WI38 (cell line): ENCODE data around the gene CIB1.
"Not testable (repeated sequence)": the region's sequence is repeated elsewhere in the genome, so short reads cannot be mapped to it uniquely, and the experiment has no call there.

ENCODE experiments used
- H3K4me3 ChIP-seq: 2 replicates; pipeline ENCODE4 v1.5.1; 2011; ENCODE audit warnings: low read depth, mild to moderate bottlenecking, control low read depth, low read length
- CTCF ChIP-seq: IDR thresholded peaks from 2 replicates; pipeline ENCODE4 v1.5.1; 2012; ENCODE audit warnings: low read depth, mild to moderate bottlenecking, control low read depth, low read length

CIB1 gene

GRCh38 chr15:90266061-90266431 is 32.3 kb upstream of the CIB1 start:
- H3K4me3 ChIP-seq = peak overlapping the region; percentile 88
- TF ChIP-seq CTCF = no peak

- H3K4me3 ChIP-seq = peak within 1 kb of the TSS; percentile 88
- no peak for TF ChIP-seq CTCF
These were observed 31.7 kb upstream of the CIB1 start, which contains the start of gene NGRN for GRCh38 chr15:90265271-90266060. Gene NGRN (plus strand): TSS chr15:90265672. CDS start chr15:90265713, 41 bp downstream.

- TF ChIP-seq CTCF = no peak
- H3K4me3 ChIP-seq = peak overlapping the region; percentile 88
These were observed 30.9 kb upstream of the CIB1 start for GRCh38 chr15:90264671-90265070.

GRCh38 chr15:90262426-90262825 is 28.7 kb upstream of the CIB1 start:
- no peak overlapping the region for H3K4me3 ChIP-seq
- no peak for TF ChIP-seq CTCF

- H3K4me3 ChIP-seq = no peak overlapping the region
- no peak for TF ChIP-seq CTCF
These were observed 28.1 kb upstream of the CIB1 start for GRCh38 chr15:90261811-90262210.

- not testable (repeated sequence) for H3K4me3 ChIP-seq
These were observed 27.0 kb upstream of the CIB1 start for GRCh38 chr15:90260731-90261130.

GRCh38 chr15:90259524-90259923 is 25.8 kb upstream of the CIB1 start:
- TF ChIP-seq CTCF = no peak
- H3K4me3 ChIP-seq = no peak overlapping the region

GRCh38 chr15:90257776-90258175 is 24.0 kb upstream of the CIB1 start:
- TF ChIP-seq CTCF = no peak
- no peak overlapping the region for H3K4me3 ChIP-seq
